C4-2B (cell line): ENCODE results near the gene MSRB3.

Source experiments
- H3K27ac ChIP-seq: fragments of 450-650 bp; 2 replicates; pipeline ENCODE4 v1.5.1; 2017
- ZFX ChIP-seq: fragments of 450-650 bp; IDR thresholded peaks from 2 replicates; pipeline ENCODE4 v1.6.1; 2017
- TF ChIP-seq, protein P1 (sequence below): fragments of 450-650 bp; conservative IDR thresholded peaks from 2 replicates; pipeline ENCODE4 v1.5.1; 2017; ENCODE audit warnings: mild to moderate bottlenecking

The MSRB3 gene

DNA sequence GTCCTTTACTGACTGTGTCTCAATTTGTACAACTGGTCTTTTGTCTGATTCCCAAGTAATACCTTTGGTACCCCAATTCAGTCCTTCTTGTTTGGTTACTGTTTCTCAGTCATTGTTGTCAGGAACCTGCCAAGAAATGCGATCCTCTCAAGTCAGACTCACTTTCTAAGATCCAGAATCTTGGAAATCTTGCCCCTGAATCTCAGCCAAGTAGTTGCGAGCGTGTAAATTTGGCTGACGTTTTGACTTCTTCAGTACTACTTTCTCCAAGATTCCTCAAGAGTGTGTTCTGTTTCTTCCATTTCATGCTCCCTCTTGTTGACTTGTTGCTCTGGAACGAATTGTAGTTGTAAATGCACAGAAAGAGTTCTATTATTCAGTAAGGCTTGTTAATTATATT is 114.0 kb downstream of the MSRB3 start:
- no peak for TF ChIP-seq ZFX
- TF ChIP-seq, protein P1, sequence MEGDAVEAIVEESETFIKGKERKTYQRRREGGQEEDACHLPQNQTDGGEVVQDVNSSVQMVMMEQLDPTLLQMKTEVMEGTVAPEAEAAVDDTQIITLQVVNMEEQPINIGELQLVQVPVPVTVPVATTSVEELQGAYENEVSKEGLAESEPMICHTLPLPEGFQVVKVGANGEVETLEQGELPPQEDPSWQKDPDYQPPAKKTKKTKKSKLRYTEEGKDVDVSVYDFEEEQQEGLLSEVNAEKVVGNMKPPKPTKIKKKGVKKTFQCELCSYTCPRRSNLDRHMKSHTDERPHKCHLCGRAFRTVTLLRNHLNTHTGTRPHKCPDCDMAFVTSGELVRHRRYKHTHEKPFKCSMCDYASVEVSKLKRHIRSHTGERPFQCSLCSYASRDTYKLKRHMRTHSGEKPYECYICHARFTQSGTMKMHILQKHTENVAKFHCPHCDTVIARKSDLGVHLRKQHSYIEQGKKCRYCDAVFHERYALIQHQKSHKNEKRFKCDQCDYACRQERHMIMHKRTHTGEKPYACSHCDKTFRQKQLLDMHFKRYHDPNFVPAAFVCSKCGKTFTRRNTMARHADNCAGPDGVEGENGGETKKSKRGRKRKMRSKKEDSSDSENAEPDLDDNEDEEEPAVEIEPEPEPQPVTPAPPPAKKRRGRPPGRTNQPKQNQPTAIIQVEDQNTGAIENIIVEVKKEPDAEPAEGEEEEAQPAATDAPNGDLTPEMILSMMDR: no peak
- H3K27ac ChIP-seq: no peak overlapping the region

DNA sequence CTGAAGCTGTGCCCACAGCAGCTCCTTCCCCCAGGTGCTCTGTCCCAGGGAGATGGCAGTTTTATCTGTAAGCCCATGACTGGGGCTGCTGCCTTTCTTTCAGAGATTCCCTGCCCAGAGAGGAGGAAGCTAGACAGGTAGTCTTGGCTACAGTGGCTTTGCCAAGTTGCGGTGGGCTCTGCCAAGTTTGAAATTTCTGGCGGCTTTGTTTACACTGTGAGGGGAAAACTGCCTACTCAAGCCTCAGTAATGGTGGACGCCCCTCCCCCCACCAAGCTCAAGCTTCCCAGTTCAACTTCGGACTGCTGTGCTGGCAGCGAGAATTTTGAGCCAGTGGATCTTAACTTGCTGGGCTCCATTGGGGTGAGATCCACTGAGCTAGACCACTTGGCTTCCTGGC is 124.7 kb downstream of the MSRB3 start:
- TF ChIP-seq, protein P1: no peak
- TF ChIP-seq ZFX: no peak
- H3K27ac ChIP-seq: no peak overlapping the region

DNA sequence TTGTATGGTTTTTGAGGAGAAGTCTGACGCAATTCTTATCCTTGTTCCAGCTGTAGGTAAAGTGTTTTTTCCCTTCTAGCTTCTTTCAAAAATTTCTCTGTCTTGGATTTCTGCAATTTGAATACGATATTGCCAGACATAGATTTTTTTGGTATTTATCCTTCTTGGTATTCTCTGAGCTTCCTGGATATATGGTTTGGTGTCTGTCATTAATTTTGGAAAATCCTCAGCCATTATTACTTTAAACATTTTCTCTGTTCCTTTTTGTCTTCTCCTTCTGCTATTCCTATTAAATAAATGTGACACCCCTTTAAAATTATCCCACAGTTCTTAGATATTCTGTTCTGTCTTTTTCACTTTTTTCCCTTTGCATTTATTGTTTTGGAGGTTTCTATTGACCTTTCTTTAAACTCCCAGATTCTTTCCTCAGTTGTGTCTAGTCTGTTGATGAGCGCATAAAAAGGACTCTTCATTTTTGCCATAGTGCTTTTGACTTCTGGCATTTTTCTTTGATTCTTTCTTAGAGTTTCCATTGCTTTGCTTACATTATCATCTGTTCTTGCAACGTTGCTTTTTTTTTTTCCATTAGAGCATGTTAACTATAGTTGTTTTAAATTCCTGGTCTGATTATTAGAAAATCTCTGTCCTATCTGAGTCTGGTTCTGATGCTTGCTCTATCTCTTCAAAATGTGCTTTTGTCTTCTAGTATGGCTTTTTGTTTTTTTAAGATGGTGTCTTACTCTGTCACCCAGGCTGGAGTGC is 129.1 kb downstream of the MSRB3 start:
- no peak for TF ChIP-seq ZFX
- TF ChIP-seq, protein P1: no peak
- H3K27ac ChIP-seq: no peak overlapping the region

DNA sequence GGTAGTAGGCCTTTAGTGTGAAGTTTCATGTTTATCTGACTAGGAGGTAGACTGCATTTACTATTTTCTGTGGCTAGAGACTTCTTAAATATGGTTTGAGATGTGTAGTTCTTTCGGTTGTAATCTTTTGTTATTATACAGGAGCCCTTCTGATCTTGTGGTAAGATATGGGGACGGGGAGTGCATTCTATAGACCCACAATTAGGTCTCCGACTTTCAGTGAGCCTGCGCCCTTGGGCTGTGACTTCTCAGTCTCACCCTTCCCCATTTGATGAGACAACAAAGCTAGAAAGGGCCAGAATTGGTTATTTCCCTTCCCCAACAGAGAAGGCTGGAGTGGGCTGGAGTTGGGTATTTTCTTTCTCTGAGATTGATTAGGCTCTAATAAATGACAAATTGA is 130.0 kb downstream of the MSRB3 start:
- TF ChIP-seq ZFX: no peak
- TF ChIP-seq, protein P1: no peak
- no peak overlapping the region for H3K27ac ChIP-seq

DNA sequence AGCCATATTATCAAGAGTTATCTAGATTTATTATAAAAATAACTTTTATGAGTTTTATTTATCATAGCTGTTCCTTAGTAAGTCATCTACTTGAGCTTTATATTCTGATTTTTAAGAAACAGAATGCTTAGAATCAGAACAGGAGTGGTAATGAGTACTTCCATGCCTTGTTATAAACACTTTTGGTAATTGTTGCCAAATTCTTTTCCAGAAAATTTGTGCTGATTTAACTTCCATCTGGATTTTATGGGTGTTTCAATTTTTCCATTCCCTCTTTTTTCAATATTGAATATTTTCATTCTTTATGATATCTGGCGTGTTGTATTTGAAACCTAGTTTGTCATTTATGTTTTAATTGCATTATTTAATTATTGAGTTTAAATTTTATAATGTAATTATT is 131.2 kb downstream of the MSRB3 start:
- H3K27ac ChIP-seq: no peak overlapping the region

DNA sequence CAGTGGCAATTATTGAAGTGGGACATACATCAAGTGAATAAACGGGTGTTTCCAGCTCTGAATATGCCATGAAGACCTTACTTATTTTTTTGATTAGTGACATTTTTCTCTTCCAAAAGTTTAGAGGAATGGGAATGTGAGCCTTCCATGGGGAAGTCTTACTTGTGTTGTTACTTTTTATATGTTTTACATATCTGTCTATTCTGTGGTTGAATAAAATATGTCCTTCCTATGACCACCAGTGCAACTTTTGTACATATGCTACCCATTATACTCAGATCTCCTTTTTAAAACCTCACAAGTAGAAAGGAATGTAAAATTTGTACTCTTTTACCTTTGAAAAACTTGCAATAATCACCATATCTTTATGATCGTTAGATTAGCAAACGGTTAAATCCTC is 132.7 kb downstream of the MSRB3 start:
- H3K27ac ChIP-seq: no peak overlapping the region
- TF ChIP-seq ZFX: no peak
- TF ChIP-seq, protein P1: no peak

More for the DNA sequence above, 131.2 kb downstream of the MSRB3 start:
- no peak for TF ChIP-seq ZFX
- TF ChIP-seq, protein P1: no peak

DNA sequence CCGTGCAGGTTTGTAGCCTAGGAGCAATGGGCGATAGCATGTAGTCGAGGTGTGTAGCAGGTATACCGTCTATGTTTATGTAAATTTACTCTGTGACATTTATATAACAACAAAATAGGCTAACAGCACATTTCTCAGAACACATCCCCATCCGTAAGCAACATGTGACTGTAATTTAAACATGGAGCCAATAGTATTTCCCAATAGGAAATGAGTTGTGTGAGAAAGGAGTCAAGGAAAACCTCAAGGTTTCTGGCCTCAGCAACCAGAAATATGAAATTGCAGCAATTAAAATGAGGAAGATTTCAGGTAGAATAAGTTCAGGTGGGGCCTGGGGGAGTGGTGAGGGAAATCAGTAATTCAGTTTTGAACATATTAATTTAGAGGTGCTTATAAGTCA is 136.0 kb downstream of the MSRB3 start:
- H3K27ac ChIP-seq: no peak overlapping the region
- TF ChIP-seq, protein P1: no peak
- TF ChIP-seq ZFX: no peak
